GM10248 (cell line): ENCODE results near the gene MAD1L1.
"Not testable (repeated sequence)": the region's sequence is repeated elsewhere in the genome, so short reads cannot be mapped to it uniquely, and the experiment has no call there.

Source experiments
- CTCF ChIA-PET: fragments of 300-600 bp; sonication (Branson Sonifier 250); formaldehyde crosslinking; extraction: SDS; loops from one replicate; lab custom pipeline; 2021; ENCODE audit warnings: antibody characterized with exemption; lab: Yijun Ruan, JAX
- POLR2A ChIA-PET: fragments of 350-650 bp; sonication (Branson Sonifier 250); formaldehyde crosslinking; extraction: SDS; loops from one replicate; lab custom pipeline; 2020; ENCODE audit warnings: antibody characterized with exemption; lab: Yijun Ruan, JAX
- DNase-seq: peaks from one replicate; pipeline ENCODE4 v3.0.0; 2012; ENCODE audit errors: extremely low spot score
- CTCF ChIP-seq: IDR thresholded peaks from 2 replicates; pipeline ENCODE4 v1.5.1; 2012; ENCODE audit warnings: mild to moderate bottlenecking, low read depth; ENCODE audit errors: extremely low read depth, missing control alignments, control extremely low read depth

MAD1L1 gene

GRCh38 chr7:1862560-1862959 lies 370.2 kb downstream of the MAD1L1 start:
- no peak for DNase-seq
- TF ChIP-seq CTCF, result no peak
- POLR2A ChIA-PET, result no interaction called here
- CTCF ChIA-PET, result interaction anchor here (1.6 kb wide), 1 partner anchor 13 kb away, joined by 3 read pairs; no protein-coding TSS in a partner anchor

GRCh38 chr7:1861799-1862458 lies 370.8 kb downstream of the MAD1L1 start:
- ChIA-PET POLR2A (no interaction called here), CTCF (interaction anchor here (0.8 kb wide), 1 partner anchor 95 kb away, joined by 4 read pairs; no protein-coding TSS in a partner anchor)
- DNase-seq, result no peak
- no peak for TF ChIP-seq CTCF

- POLR2A ChIA-PET, DNase-seq: not testable (repeated sequence)
- CTCF ChIA-PET, result interaction anchor here (0.8 kb wide), 1 partner anchor 94 kb away, joined by 4 read pairs; no protein-coding TSS in a partner anchor
Measured at GRCh38 chr7:1860881-1861798, 371.6 kb downstream of the MAD1L1 start.

- no peak for TF ChIP-seq CTCF
- DNase-seq, result no peak
- ChIA-PET POLR2A (no interaction called here), CTCF (no interaction called here)
Measured at GRCh38 chr7:1859266-1860035, 373.3 kb downstream of the MAD1L1 start.

- ChIA-PET CTCF (no interaction called here), POLR2A (no interaction called here)
- TF ChIP-seq CTCF, result no peak
- DNase-seq, result no peak
Measured at GRCh38 chr7:1858435-1859265, 374.1 kb downstream of the MAD1L1 start.

- DNase-seq, result no peak
- CTCF ChIA-PET, result no interaction called here
- no peak for TF ChIP-seq CTCF
- POLR2A ChIA-PET, result no interaction called here
Measured at GRCh38 chr7:1857487-1858421, 375.0 kb downstream of the MAD1L1 start.
